RKO (cell line): Measurements from ENCODE around the gene SEMA7A.
A peak's percentile ranks its signal among the peaks of the same experiment; 100 is the strongest.

Experiments
- DNase-seq: peaks from one replicate; pipeline ENCODE4 v3.0.0-alpha.2; 2016; ENCODE audit warnings: low spot score

The SEMA7A gene

GRCh38 chr15:74387141-74387541 lies 46.6 kb downstream of the SEMA7A start:
- no peak for DNase-seq

GRCh38 chr15:74386496-74387140 lies 47.1 kb downstream of the SEMA7A start:
- DNase-seq: no peak

- DNase-seq: no peak
Measured at GRCh38 chr15:74385733-74386132, 48.0 kb downstream of the SEMA7A start.

GRCh38 chr15:74384881-74385643 lies 48.7 kb downstream of the SEMA7A start:
- DNase-seq: peak; percentile 82

GRCh38 chr15:74384566-74384880 lies 49.2 kb downstream of the SEMA7A start:
- no peak for DNase-seq

GRCh38 chr15:74383695-74384565 lies 49.8 kb downstream of the SEMA7A start:
- peak; percentile 86 for DNase-seq

- no peak for DNase-seq
Measured at GRCh38 chr15:74383286-74383685, 50.5 kb downstream of the SEMA7A start.

- peak; percentile 77 for DNase-seq
Measured at GRCh38 chr15:74382004-74382816, 51.5 kb downstream of the SEMA7A start.

- DNase-seq: no peak
Measured at GRCh38 chr15:74381481-74381880, 52.3 kb downstream of the SEMA7A start.

- no peak for DNase-seq
Measured at GRCh38 chr15:74381190-74381453, 52.6 kb downstream of the SEMA7A start.

GRCh38 chr15:74380361-74381189 lies 53.2 kb downstream of the SEMA7A start:
- DNase-seq: no peak

GRCh38 chr15:74378848-74379247 lies 54.9 kb downstream of the SEMA7A start:
- DNase-seq: no peak

GRCh38 chr15:74377831-74378766 lies 55.7 kb downstream of the SEMA7A start:
- DNase-seq: no peak

- no peak for DNase-seq
Measured at GRCh38 chr15:74376825-74377581, 56.8 kb downstream of the SEMA7A start.

GRCh38 chr15:74376226-74376625 lies 57.5 kb downstream of the SEMA7A start:
- DNase-seq: no peak

- peak; percentile 87 for DNase-seq
Measured at GRCh38 chr15:74375303-74375693, 58.5 kb downstream of the SEMA7A start.

- DNase-seq: no peak
Measured at GRCh38 chr15:74374648-74375302, 59.0 kb downstream of the SEMA7A start.

GRCh38 chr15:74373731-74374647 lies 59.8 kb downstream of the SEMA7A start:
- peak; percentile 88 for DNase-seq
